Lung (tissue), 12 donors: ENCODE results near the gene PADI4. TPM values are rescaled to one million over a fixed set of nuclear protein-coding genes. Genes with fewer than 3 reads are reported as not detected.

ENCODE experiments used
- ATAC-seq: fragments of 200-7000 bp; cut with Tn5 transposase; one replicate; pipeline ENCODE4 v1.9.1; 2020; ENCODE audit warnings: moderate number of reproducible peaks; ENCODE audit not compliant: insufficient read depth, low FRiP score
- DNase-seq, 3 donors: peaks; one replicate each; pipeline ENCODE4 v3.0.0-alpha.2; 2013 to 2017
- H3K27ac ChIP-seq, 2 donors: one replicate each; pipeline ENCODE4 v1.5.1; 2013; ENCODE audit warnings: mild to moderate bottlenecking in 2 of 2, moderate library complexity in 2 of 2, control low read depth in 1 of 2, inconsistent platforms in 1 of 2, low read depth in 1 of 2, low read length in 1 of 2
- H3K27me3 ChIP-seq, 3 donors: one replicate each; pipeline ENCODE4 v1.5.1; 2013; ENCODE audit warnings: low read length in 2 of 3; ENCODE audit not compliant: control insufficient read depth in 3 of 3, insufficient read depth in 3 of 3
- H3K36me3 ChIP-seq, 4 donors: one replicate each; pipeline ENCODE4 v1.5.1; 2013; ENCODE audit warnings: low read length in 4 of 4, mild to moderate bottlenecking in 1 of 4, moderate library complexity in 1 of 4; ENCODE audit not compliant: control insufficient read depth in 4 of 4, insufficient read depth in 4 of 4
- H3K4me1 ChIP-seq, 5 donors: one replicate each; pipeline ENCODE4 v1.5.1; 2013; ENCODE audit warnings: low read length in 5 of 5, mild to moderate bottlenecking in 2 of 5, moderate library complexity in 1 of 5; ENCODE audit not compliant: control insufficient read depth in 5 of 5, insufficient read depth in 5 of 5
- H3K4me3 ChIP-seq: one replicate; pipeline ENCODE4 v1.5.1; 2013; ENCODE audit warnings: mild to moderate bottlenecking, control low read depth, moderate library complexity
- H3K9ac ChIP-seq, 2 donors: one replicate each; pipeline ENCODE4 v1.5.1; 2013; ENCODE audit warnings: low read length in 2 of 2, control low read depth in 1 of 2; ENCODE audit not compliant: insufficient read depth in 1 of 2
- H3K9me3 ChIP-seq, 4 donors: one replicate each; pipeline ENCODE4 v1.5.1; 2013; ENCODE audit warnings: low read length in 3 of 4, mild to moderate bottlenecking in 1 of 4, moderate library complexity in 1 of 4; ENCODE audit not compliant: control insufficient read depth in 4 of 4, insufficient read depth in 3 of 4
- CTCF ChIP-seq: IDR thresholded peaks from 2 replicates; pipeline ENCODE4 v1.5.1; 2012; ENCODE audit warnings: mild to moderate bottlenecking; ENCODE audit errors: control extremely low read depth, extremely low read depth
- WGBS, 2 donors: extraction: QIAGEN DNeasy Blood & Tissue Kit; methylation state at CpG; one replicate each; pipeline ENCODE4 v1.1.7; 2013; 5-methylcytosine and 5-hydroxymethylcytosine counted together
- polyA plus RNA-seq, 2 donors: library from polyadenylated mRNA; stranded (reverse); fragments of 200-250 nt; gene quantifications; one replicate each; pipeline ENCODE4 v1.2.1, GENCODE V29; 2013
- total RNA-seq, 2 donors: library from RNA; depleted of rRNA in 1 of 2; stranded (reverse); fragments of >200 nt in 1 of 2; gene quantifications; one replicate each; pipeline ENCODE4 v1.2.1, GENCODE V29; 2014 to 2021
- donor health status: control.
- donor health status: control.
- donor health status: Bipolar disorder and iron deficiency.
- donor health status: healthy.
- donor health status: DM: yes; HTN: yes; CAD: no.

Gene PADI4
- total and polyA plus RNA-seq, 4 donors = 1.7 to 22.5 (median 14.2) TPM

- no peak overlapping the region for H3K9ac ChIP-seq
- no peaks in the 10 kb centered on the region for H3K36me3 ChIP-seq
- ATAC-seq = no peak
- H3K4me1 ChIP-seq = peaks cover 0 to 5% (median 0%) of the 10 kb centered on the region in 5 donors
- H3K27me3 ChIP-seq = peaks cover 0 to 3% (median 0%) of the 10 kb centered on the region in 3 donors
- no peak overlapping the region for H3K4me3 ChIP-seq
- 84 to 87% methylated on average over 6 of the region's 6 CpGs for WGBS, 2 donors
- H3K27ac ChIP-seq = no peak overlapping the region
- peaks cover 0 to 8% (median 0%) of the 10 kb centered on the region in 4 donors for H3K9me3 ChIP-seq
- DNase-seq = no peak
- TF ChIP-seq CTCF = no peak
Measured at GRCh38 chr1:17307329-17307728, 668 bp upstream of the PADI4 start.

GRCh38 chr1:17308593-17308992 lies 596 bp downstream of the PADI4 start:
- H3K27ac ChIP-seq = no peak overlapping the region
- TF ChIP-seq CTCF = no peak
- H3K9me3 ChIP-seq = peaks cover 0 to 6% (median 0%) of the 10 kb centered on the region in 4 donors
- H3K36me3 ChIP-seq = no peaks in the 10 kb centered on the region
- no peak overlapping the region for H3K4me3 ChIP-seq
- 31 to 49% methylated on average over 6 of the region's 6 CpGs for WGBS, 2 donors
- ATAC-seq = no peak
- H3K4me1 ChIP-seq = peaks cover 0 to 5% (median 0%) of the 10 kb centered on the region in 5 donors
- H3K27me3 ChIP-seq = peaks cover 0 to 3% (median 0%) of the 10 kb centered on the region in 3 donors
- H3K9ac ChIP-seq = no peak overlapping the region
- DNase-seq = no peak

GRCh38 chr1:17309426-17310067 lies 1.6 kb downstream of the PADI4 start:
- Histone ChIP-seq H3K27ac (no peak overlapping the region), H3K27me3 (peaks cover 0 to 3% (median 0%) of the 10 kb centered on the region in 3 donors), H3K9me3 (peaks cover 0 to 6% (median 0%) of the 10 kb centered on the region in 4 donors), H3K4me3 (no peak overlapping the region), H3K4me1 (peaks cover 0 to 2% (median 0%) of the 10 kb centered on the region in 5 donors), H3K9ac (no peak overlapping the region), H3K36me3 (no peaks in the 10 kb centered on the region)
- DNase-seq = no peak
- no peak for ATAC-seq
- WGBS, 2 donors = 49 to 61% methylated on average over 7 to 8 of the region's 8 CpGs
- TF ChIP-seq CTCF = no peak
